Stimulated activated CD4-positive, alpha-beta T cell treated with anti-CD3 and anti-CD28 coated beads, Interleukin-4, amount 100 ng/mL, for 4 hours (primary cell): Measurements from ENCODE around the gene CORT.
"Not testable (repeated sequence)": the region's sequence is repeated elsewhere in the genome, so short reads cannot be mapped to it uniquely, and the experiment has no call there.

Experiments used
- DNase-seq, 2 experiments: peaks; one replicate each; pipeline ENCODE4 v3.0.0-alpha.2; 2020

Gene CORT, protein sequence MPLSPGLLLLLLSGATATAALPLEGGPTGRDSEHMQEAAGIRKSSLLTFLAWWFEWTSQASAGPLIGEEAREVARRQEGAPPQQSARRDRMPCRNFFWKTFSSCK

GRCh38 chr1:10449751-10450150 is at the start of gene CORT:
CORT (plus strand) TSS chr1:10450031; CDS start chr1:10450224, 193 bp downstream.
- DNase-seq = no peak

- DNase-seq = no peak
These were observed 48.5 kb upstream of the CORT start for GRCh38 chr1:10401281-10401680.

DNA sequence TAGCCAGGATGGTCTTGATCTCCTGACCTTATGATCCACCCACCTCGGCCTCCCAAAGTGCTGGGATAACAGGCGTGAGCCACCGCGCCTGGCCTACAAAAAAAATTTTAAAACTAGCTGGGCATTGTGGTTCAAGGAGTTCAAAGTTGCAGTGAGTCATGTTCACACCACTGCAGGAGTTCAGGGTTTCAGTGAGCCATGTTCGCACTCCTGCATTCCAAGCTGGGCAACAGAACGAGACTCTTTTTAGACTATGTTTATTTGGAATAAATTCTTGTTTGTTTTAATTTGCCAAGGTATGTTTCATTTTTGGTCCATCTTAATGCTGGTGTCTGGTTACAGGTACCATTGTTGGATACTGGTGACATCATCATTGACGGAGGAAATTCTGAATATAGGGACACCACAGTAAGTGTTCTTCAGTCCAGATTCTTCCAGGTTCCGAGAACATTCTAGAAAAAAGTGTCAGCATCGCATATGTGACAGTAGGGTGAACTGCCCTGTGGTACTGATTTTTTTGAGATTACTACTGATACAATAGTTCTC is 47.0 kb upstream of the CORT start:
- no peak for DNase-seq

DNA sequence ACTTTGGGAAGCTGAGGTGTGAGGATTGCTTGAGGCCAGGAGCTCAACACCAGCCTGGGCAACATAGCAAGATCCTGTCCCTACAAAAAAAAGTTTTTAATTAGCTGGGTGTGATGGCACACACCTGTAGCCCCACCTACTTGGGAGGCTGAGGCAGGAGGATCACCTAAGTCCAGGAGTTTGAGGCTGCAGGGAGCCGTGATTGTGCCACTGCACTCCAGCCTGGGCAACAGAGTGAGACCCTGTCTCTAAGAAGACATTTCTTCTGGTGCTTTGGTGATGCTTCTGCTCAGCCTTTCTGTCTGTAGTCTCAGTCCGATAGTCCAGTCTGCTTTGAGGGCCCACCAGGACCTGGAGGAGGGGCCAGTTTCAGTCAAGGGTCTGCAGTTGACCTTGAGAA is 42.6 kb upstream of the CORT start:
- DNase-seq = no peak

GRCh38 chr1:10415211-10415930 is 34.5 kb upstream of the CORT start:
- no peak for DNase-seq

DNA sequence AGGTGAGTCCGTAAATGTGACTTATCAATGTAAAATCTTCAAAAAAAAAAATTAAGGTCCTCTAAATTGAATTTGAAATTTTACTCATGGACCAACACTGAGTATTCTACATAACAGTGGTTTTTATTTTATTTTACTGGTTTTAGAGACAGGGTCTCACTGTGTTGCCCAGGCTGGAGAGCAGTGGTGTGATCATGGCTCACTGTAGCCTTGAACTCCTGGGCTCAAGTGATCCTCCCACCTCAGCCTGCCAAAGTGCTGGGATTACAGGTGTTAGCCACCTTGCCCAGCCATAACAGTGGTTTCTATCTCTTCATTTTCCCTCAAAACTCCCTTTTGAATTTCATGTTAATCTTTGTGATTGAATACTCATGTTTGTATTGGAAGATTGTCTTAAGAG is 33.9 kb upstream of the CORT start:
- not testable (repeated sequence) for DNase-seq

DNA sequence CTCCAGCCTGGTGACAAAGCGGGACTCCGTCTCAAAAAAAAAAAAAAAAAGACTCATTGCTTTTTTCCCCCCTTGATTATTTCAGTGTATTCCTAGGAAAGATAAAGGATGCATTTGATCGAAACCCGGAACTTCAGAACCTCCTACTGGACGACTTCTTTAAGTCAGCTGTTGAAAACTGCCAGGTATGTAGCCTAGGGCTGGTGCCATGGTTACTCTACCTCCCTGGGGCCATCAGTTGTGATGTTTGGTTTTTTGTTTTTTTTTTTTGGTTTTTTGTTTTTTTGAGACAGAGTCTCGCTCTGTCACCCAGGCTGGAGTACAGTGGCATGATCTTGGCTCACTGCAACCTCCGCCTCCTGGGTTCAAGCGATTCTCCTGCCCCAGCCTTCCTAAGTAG is 31.1 kb upstream of the CORT start:
- not testable (repeated sequence) for DNase-seq

- no peak for DNase-seq
These were observed 30.5 kb upstream of the CORT start for GRCh38 chr1:10419351-10419750.

- no peak for DNase-seq
These were observed 28.2 kb upstream of the CORT start for GRCh38 chr1:10421637-10422036.

- DNase-seq = no peak
These were observed 25.8 kb upstream of the CORT start for GRCh38 chr1:10424034-10424433.

DNA sequence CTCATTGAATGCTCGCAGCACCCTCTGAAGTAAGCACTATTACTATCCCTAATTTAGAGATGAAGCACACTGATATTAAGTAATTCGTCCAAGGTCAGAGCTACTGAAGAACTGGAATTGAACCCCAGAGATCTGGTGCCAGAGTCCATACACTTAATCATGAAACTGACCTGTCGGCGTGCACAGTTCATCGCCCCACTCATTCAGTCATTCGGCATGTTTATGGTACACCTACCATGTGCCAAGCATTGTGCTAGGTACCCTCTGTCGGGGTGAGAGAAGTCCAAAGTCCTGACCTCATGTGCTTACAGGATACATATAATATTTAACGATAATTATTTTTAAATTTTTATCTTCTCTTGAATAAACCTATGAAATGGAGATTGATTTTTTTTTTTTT is 25.2 kb upstream of the CORT start:
- DNase-seq = no peak

DNA sequence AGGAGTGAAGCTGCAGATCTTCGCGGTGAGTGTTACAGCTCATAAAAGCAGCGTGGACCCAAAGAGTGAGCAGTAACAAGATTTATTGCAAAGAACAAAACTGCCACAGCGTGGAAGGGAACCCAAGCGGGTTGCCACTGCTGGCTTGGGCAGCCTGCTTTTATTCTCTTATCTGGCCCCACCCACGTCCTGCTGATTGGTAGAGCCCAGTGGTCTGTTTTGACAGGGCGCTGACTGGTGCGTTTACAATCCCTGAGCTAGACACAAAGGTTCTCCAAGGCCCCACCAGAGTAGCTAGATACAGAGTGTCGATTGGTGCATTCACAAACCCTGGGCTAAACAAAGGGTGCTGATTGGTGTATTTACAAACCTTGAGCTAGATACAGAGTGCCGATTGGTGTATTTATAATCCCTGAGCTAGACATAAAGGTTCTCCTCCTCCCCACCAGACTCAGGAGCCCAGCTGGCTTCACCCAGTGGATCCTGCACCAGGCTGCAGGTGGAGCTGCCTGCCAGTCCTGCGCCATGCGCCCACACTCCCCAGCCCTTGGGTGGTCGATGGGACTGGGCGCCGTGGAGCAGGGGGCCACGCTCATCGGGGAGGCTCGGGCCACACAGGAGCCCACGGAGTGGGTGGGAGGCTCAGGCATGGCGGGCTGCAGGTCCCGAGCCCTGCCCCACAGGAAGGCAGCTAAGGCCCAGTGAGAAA is 23.9 kb upstream of the CORT start:
- not testable (repeated sequence) for DNase-seq

GRCh38 chr1:10426535-10426848 is 23.3 kb upstream of the CORT start:
- DNase-seq = not testable (repeated sequence)

DNA sequence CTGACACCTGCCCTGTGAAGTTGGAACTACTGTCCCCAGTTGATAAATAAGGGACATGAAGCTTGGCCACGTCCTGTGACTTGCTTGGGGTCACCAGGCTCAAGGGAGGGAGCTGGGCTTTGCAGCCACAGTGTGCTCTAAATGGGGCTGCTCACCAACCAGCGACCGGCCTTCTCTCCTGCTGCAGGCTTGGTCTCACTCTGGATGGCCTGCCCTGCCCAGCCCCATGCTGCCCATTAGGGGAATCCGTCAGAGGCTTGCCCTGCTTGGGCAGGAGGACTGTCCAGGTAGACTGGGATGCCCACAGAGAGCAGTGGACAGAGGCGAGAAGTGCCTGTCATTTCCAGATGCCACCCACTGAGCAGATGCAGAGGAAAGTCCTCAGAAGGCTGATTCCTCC is 20.8 kb upstream of the CORT start:
- no peak for DNase-seq

DNA sequence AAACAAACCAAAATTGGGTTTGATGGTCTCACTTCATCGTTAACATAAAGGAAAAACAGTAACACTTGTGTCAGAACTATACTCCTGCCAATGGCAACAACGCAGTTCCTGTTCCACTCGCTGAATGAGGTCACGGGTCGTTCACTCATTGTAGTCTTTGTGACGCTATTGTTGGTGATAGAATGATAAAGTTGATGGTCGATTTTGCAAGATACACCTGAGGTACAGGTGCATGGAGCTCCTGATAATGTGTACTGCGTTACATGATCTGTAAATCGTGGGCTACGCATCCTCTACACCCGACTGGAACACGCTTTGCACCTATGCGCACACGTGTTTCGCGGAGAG is 20.0 kb upstream of the CORT start:
- DNase-seq = no peak

GRCh38 chr1:10430216-10431069 is 19.4 kb upstream of the CORT start, which contains the start of gene CENPS:
CENPS (plus strand) TSS chr1:10430433; CDS start chr1:10430518, 85 bp downstream.
- DNase-seq = peak; percentile 88 to 96

- no peak for DNase-seq
These were observed 18.6 kb upstream of the CORT start for GRCh38 chr1:10431070-10431730.

GRCh38 chr1:10432910-10433700 is 16.7 kb upstream of the CORT start:
- no peak for DNase-seq

- DNase-seq = no peak
These were observed 16.0 kb upstream of the CORT start for GRCh38 chr1:10433790-10434189.

DNA sequence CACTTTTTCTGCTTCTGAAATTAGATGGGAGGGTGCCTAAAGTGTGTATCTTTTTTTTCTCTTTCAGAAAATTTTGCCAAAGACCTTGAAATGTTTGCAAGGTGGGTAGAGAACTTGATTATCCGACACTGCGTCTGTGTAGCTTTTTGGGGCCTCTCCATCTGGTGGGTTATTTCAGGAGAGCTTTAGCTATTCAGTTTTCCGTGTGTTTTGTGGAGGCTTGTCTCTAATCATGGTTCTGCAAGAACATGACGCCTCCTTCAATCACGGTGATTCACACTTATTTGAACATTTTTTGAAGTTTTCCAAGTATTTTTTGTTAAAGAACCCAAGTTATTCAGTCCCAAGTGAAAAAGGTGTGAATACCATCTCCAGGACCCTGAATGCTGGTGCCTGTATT is 15.2 kb upstream of the CORT start:
- no peak for DNase-seq

DNA sequence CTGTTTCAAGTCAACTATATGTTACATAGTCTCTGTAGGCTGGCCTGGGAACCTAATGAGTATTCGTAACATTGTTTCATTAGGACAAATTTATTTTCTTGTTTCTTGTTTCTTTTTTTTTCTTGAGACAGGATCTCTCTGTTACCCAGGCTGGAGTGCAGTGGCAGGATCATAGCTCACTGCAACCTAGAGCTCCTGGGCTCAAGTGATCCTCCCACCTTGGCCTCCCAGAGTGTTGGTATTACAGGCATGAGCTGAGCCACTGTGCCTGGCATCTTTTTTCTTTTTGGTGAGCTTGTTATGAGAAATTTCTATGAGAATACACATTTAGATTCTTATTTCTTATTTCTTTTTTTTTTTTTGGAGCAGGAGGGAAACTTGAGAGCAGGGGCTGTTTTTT is 12.8 kb upstream of the CORT start:
- no peak for DNase-seq

DNA sequence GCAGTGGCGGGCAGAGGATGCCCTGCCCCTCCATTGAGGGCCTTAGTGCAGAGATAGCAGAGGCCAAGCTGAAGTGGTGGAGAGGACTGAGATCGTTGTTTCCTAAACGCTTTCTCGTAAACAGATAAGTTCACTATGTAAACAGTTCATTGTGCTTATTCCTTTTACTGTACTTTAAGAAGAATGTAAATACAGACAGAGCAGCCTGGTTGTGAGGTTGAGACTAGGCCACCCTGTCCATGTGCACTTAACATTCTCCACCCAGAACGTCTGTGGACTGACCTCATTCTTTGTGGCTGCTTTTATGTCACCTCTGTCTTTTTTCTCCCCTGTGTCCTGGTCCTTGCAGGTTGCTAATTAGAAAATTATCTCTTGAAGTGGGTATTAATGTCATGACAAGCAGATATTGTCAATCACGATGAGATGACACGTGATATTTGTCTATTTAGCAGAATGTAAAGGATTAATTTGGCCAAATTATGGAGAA is 11.1 kb upstream of the CORT start:
- no peak for DNase-seq
